ENCODE measurements around the gene ARHGEF40.

ARHGEF40 gene

GRCh38 chr14:21070083-21070609, at the start of gene ARHGEF40:
ARHGEF40 (plus strand) TSS chr14:21070304; CDS start chr14:21070397, 93 bp downstream.
- no peak for DNase-seq

DNA sequence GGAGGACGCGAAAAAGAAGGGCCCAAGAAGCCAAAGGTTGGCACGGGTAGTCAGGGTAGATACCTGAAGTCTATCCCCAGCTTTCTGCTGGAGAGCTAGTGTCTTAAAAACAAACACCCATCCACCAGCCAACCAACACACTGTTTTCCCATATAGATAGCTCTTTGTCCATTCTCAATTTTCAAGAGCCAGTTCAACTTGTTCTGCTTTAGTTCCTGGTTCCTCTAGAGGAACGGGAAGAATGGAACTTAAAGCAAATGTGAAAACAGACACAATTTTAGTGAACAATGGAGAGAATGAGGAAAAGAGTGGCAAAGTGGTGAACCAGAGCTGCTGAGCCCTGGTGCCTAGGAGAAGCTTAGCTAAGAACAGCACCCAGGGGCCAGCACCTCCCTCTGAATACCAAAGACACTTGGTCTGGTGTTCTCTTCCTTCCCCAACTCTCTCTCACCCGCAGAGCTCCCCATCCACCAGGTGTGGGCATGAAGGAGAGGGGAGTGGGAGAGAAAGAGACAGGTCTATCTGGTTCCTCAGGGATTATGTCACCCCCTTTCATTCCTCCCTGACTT, 49.0 kb upstream of the ARHGEF40 start:
- no peak for DNase-seq

- DNase-seq, result no peak
These were observed 47.4 kb upstream of the ARHGEF40 start for GRCh38 chr14:21022686-21023085.

DNA sequence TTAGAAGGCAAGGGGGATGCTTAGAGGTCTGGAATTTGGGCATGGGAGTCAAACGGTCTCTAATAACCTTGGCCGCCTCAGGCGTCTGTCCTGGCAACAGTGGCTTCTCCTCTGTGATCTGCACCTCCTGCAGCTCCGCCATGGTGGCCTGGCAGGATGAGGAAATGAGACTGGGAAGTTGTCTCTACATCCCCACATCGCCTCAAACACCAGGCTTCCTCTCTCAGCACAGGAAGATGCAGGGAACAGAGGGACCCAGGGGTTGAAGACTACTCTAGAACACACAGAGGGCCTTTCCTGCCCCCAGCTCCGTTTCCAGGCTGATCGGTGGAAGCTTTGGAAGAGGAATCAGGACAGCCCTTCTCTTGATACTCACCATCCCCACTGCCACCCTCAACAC, 46.9 kb upstream of the ARHGEF40 start:
- DNase-seq, result no peak

DNA sequence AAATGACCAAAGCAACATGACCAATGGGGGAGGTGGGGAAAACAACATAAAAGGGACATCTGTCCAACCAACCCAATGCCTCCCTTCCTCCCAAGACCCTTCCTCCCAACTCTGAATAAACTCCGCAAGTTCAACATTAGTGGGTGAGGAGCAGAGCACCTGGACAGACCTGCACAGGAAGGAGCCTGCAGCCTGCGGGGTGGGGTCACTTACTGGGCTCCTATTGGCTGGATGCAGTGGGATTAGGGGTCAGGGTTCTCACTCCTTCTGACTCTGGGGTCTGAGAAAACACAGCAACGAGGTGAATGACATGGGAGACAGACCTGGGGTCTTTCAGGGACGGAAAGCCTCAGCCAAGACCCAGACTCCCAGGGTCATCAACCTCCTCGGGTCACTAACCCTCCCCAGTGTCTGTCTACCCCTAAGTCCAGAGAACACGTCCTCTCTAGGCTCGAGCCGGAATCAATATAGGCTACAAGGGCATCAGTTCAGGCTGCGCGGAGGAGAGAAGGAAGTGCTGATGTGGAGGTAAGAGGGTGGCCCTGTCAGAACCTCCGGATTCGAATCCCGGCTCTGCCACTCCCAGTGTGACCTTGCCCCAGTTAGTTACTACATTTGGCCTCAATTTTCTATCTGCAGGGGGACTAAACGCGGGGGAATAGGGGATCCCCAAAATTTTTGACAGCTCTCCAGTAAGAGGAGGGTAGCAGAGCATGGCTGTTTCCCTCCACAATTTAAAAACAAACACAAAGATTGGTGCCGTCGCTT, 46.1 kb upstream of the ARHGEF40 start:
- DNase-seq, result no peak

DNA sequence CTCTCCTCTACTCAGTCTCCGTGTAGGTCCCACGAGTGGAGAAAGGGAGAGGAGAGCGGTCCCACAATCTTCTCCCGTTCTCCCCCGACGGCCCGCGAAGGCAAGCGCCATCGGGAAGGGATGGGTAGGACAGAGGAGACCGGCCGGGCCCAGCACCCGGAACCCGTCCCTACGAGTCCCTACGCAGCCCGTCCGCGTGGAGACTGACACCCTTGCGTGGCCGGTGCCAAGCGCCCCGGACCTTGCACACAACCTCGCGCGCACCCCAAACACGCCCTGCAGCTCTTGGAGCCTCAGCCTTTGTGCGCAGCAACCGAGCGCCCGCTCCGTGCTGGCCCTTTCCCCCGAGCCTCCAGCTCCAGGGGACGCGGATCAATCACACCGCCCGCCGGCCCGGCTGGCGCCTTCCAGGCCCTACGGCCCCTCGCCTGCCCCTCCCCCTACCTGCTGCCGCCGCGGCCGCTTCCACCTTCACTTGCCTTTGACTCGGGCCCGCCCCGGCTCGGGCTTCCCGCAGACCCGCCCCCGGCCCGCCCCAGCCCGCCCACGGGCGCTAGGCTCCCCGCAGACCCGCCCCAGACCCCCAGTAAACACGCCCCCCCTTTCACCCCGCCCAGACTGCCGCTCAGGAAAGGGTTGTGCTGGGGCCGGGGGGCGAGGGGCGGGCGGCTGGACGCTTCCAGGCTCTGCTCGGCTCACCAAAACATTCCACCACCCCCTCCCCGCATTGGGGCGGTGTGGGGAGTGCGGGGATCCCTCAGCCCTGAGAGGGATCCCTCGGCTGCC, 45.3 kb upstream of the ARHGEF40 start, which contains the start of gene NDRG2:
Gene NDRG2, minus strand, starts transcription at position 477 of the 786 bp plus-strand sequence. CDS start 1,746 bp downstream, outside the sequence.
- peak; percentile 80 for DNase-seq

- no peak for DNase-seq
These were observed 44.5 kb upstream of the ARHGEF40 start for GRCh38 chr14:21025371-21026273.

DNA sequence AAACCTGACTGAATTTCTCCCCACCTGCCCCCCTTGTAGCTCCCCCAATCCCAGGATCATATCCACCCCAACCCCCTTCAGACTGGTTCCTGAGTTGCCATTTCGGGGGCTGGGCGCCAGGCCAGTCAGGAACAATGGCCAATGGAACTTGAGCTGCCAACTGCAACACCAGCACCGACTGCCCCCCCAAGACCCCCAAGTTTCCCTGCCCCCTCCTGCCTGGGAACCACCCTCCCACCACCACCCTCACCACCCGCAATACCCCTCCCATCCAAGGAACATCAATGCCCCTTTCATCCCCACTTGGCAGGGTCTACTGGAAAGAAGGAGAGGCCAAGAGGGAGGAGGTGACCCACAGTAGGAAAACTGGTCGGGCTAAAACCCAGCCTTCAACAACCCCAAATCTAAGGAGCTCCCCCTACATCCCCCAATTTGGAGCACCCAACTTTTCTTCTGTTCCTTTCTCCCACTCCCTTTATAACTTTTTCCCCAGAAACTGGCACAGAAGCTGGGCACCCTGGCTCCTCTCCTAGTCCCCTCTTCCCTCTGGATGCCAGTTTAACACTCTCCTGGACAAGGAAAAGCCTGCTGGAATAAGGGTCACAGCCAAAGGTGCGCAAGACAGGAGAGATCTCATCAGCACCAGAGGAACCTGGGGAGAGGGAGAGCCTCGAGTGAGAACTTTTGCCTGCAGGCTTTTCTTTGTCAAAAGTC, 43.7 kb upstream of the ARHGEF40 start:
- no peak for DNase-seq

- DNase-seq, result no peak
These were observed 43.2 kb upstream of the ARHGEF40 start for GRCh38 chr14:21026988-21027315.

GRCh38 chr14:21029917-21030316, 40.2 kb upstream of the ARHGEF40 start, which contains the start of gene TPPP2:
TPPP2 (plus strand) TSS chr14:21030217; CDS start chr14:21030582, 365 bp downstream.
- no peak for DNase-seq

DNA sequence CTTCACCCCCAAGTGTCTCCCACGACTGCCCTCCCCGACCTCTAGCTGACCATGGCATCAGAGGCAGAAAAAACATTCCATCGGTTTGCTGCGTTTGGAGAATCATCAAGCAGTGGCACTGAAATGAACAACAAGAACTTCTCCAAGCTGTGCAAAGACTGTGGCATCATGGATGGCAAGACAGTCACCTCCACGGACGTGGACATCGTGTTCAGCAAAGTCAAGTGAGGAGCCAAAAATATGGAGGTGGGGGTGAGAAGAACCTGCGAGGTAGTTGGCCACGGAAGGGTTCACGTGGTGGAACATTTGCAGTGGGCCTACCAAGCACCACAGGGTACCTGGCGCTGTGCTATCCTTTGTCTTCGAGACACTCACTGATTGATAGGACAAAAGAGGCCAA, 39.6 kb upstream of the ARHGEF40 start:
- no peak for DNase-seq

DNA sequence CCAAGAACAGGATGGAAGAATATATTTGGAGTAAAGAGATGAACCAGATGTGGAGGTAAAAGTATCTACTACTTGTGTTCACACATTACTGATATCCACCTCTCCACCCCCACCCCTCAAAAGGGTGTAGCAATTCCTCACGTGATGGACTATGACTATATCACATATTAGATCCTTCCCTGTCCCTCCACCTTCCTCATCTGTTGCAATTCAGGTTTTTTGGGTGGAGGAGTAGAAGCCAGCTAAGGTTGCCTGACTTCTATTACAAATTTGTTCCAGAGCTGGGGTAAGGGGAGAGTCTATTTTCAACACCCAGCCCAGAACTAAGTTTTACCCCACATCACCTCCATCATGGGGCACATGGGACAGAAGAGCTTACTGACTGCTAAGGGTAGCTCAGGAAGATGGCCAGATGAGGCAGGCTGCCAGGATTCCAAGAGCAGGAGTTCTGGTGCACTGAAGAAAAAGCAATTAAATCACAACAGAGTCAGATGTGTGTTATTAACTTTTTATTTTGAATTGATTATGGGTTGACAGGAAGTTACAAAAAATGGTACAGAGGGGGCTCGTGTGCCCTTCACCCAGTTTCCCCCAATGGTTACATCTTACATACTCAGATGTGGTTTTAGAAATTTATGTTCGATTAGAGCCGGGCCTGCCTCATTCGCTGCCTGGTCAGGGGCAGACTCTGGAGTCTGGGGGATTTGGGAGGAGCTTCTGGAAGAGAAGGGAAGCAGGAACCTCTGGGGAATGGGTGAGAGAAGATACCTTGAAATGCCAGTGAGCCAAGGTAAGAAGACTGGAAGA, 37.6 kb upstream of the ARHGEF40 start:
- DNase-seq, result no peak

GRCh38 chr14:21033133-21033698, 36.9 kb upstream of the ARHGEF40 start:
- DNase-seq, result no peak

DNA sequence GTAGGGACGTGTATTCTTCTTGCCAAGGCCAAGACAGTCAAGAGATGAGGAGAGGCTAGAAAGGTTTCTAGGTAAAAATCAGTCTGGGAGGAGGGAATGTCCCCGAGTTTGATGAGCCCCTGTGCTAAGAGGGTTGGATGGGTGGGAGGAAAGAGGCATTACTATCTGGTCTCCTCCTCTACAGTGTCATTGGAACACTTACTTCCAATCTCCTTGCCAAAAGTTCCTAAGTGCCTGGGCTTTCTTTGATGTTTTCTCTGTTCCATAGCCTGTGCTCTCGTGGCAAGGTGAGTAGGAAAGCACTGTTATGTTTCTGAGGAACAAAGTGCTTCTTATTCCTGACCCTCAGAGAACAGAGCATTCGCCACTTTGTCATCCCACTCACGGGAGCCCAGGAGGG, 35.4 kb upstream of the ARHGEF40 start, which contains the start of gene RNASE13:
Gene RNASE13, minus strand, starts transcription at position 101 of the 400 bp plus-strand sequence. CDS start 519 bp downstream, outside the sequence.
- DNase-seq, result no peak

DNA sequence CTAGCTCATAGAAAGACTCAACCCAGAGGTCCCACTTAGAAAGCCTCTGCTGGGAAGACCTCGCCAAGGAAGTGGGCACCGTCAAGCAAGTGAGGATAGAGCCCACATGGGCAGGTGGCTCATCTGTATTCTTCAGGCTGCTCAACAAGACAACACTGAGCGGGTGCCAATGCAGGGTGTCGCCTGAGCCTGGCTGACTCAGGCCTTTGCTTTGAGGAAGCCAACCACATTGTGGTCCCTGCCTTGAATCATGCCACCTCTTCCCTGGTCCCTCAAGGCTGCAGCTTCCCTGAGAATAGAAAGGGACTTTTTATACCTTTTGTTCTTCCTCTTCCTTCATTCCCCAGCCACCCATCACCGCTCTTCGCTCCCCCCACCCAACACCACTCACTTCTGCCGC, 33.4 kb upstream of the ARHGEF40 start:
- no peak for DNase-seq

DNA sequence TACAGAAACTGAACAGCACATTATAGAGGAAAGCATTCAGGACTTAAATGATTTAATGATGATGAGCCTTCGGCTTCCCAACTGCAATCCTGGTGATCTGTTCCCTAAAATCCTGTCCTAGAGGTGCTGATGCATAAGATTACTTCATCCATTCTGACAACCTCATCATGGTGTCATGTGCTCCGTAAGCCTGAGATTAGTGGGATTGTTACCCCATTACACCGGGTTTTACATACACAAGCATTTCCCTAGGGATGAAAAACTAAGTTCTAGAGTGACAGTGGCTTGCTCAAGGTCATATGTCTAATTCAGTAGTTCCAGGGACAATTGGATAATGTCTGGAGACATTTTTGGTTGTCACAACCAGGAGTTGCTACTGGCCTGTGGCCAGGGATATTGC, 32.9 kb upstream of the ARHGEF40 start:
- no peak for DNase-seq

GRCh38 chr14:21038441-21039422, 31.4 kb upstream of the ARHGEF40 start:
- DNase-seq, result no peak

DNA sequence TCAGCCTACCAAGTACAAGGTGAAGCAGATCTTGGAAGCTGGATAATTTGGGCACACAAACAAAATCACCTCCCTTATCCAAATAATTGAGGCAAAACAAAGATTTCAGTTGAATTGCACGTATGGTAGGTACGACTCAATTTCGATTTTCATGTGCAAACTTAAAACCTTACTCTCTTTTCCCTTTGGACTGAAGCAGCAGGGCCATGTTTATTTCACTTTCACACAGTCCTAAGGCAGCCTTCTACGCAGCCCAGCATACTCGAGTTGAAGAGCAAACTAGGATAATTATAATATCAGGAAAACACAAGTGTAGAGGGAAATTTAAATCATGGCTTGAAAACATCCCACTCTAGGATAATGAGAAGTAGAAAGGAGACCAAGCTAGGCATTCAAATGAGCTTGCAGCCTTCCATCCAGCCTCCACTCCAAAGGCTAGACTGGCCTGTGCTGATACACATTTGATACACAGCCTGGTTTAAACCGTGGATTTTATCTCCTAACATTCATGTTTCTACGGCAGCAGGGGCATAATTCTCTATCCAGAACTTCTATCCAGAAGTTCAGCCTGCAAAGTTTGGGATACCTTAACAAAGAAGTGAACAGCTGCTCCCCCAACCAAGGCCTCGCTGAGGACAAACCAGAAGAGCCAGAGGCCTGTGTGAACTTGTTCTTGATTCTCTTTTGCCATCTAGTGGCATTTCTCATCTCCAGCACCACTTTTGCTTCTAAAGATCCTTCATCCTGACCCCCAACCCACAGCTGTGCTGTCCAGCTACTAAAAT, 30.3 kb upstream of the ARHGEF40 start:
- DNase-seq, result no peak

All from activated CD8-positive, alpha-beta memory T cell treated with anti-CD3 and anti-CD28 coated beads, Interleukin-2, amount 50 U/mL, for 48 hours (primary cell).